ENCODE measurements around the gene CDC25B. TPM values are rescaled to one million over a fixed set of nuclear protein-coding genes. Genes with fewer than 3 reads are reported as not detected.
A peak's percentile ranks its signal among the peaks of the same experiment; 100 is the strongest.
"Not testable (repeated sequence)": the region's sequence is repeated elsewhere in the genome, so short reads cannot be mapped to it uniquely, and the experiment has no call there.

Gene CDC25B
- total RNA-seq, 1 donor from 2014 or later: 55.2 TPM

DNA sequence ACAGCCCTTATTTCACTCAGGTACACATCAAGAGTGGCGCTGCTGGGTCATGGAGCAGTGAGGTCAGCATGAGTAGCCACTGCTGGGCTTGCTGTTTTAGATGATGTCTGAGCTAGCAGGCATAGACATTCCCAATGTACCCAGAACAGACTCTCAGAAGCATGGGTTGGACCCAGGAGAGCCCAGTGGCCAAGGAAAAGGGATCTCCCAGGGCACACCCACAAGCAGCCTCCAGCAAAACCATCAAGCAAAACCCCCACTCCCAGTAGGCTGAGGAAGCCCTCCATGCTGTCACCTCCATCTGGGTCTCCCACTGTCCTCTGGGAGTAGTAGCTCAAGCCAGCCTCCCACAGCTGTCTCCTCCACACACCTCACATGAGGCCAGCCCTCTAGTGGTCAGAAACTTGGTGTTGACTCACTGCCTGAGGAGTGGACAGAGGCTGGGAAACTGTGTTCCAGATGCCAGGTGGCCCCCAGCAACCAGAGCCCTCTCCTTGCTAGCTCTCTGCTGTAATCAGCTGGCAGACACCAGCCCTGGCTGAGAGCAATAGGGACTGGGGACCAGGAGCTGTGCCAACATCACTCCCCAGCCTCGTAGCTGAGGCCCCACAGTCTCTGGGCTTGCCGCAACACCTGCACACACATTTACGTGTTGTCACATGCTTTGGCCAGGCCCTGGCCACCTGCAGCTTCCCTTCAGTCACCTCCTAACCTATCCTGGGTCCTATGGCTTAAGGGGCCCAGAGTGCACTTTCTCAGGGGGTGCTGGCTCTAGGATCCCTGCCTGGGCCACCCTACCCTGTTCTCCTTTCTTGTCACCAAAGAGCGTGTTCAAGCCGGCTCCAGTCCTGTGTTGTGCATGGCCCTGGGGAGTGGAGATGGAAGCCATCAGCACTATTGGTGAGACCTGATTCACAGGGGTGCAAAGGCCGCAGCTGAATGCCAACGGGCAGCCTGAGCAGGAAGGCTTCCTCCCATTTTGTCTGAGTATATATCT is 22.3 kb downstream of the CDC25B start:
- DNase-seq (ENCODE audit: low spot score) (no peak), ATAC-seq (peak; percentile 40)
- intact Hi-C loops (cut with DNase I): no loop called here

DNA sequence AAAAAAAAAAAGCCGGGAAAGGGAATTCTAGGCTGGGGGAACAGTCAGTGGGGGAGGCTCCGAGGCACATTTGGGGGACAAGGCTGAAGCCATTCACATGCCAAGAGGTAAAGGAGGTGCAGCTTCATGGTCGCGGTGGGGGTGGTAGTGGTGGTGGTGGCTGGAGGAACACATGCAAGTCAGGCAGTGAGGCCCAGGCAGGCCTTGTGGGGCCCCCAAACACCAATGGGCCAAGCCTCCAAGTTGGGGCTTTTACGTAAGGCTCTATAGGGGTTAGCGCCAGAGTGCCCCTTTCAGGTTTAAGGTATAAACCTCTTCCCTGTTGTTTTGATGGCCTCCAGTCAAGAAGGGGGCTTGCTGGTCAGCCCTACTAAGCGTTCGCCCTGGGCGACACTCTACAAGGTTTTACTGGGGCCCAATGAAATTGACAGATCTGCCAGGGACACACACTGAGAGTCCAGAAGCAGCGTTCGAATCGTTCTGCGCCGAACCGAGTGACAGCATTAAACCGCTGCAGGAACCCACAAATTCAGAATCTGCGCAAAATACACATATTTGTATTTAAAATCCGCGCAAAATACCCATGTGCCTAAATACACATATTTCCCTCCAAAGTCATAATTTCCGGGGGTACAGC is 23.4 kb downstream of the CDC25B start:
- ATAC-seq: no peak
- intact Hi-C loops (cut with DNase I): loop anchor here (2.0 kb wide), 1 partner anchor 33 kb away; the partner anchor contains the start of gene CENPB
- no peak for DNase-seq (ENCODE audit: low spot score)

- peak; percentile 99 for DNase-seq (ENCODE audit: low spot score)
- peak; percentile 91 for ATAC-seq
- intact Hi-C loops (cut with DNase I): loop anchor here (2.0 kb wide), 1 partner anchor 33 kb away; the partner anchor contains the start of gene CENPB
Measured at GRCh38 chr20:3820048-3820900, 24.2 kb downstream of the CDC25B start, which contains the start of gene AP5S1. AP5S1 (plus strand) TSS chr20:3820547; CDS start chr20:3822118, 1,571 bp downstream.

DNA sequence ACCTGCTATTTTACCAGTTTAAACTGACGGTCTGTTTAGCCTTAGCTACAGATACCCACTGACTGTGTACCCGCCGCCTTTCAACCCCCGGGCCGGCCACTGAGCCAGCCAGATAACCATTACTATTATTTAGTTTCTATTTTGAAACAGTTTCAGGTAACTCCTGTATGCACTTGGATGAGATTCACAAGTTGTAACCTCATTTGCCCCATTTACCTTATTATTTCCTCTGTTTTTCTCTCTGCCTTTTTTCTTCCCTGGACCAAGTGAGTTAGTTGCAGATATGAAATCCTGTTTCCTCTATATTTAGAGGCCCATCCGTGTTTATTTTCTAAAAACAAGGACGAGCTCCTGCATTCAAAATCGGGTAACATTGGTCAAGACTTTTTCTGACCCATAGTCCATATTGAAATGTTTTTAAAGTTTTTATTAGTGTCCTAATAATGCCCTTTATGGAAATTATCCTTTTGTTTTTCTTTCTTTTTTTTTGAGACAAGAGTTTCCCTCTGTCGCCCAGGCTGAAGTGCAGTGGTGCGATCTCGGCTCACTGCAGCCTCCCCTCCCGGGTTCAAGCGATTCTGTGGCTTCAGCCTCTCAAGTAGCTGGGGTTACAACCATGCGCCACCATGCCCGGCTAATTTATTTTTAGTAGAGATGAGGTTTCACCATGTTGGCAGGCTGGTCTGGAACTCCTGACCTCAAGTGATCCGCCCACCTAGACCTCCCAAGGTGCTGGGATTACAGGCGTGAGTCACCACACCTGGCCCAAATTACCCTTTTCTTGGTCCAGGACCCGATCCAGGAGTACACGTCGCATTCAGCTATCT is 25.0 kb downstream of the CDC25B start:
- ATAC-seq (no peak), DNase-seq (ENCODE audit: low spot score) (no peak)
- intact Hi-C loops (cut with DNase I): loop anchor here (2.0 kb wide), 1 partner anchor 34 kb away; the partner anchor contains the start of gene CENPB

DNA sequence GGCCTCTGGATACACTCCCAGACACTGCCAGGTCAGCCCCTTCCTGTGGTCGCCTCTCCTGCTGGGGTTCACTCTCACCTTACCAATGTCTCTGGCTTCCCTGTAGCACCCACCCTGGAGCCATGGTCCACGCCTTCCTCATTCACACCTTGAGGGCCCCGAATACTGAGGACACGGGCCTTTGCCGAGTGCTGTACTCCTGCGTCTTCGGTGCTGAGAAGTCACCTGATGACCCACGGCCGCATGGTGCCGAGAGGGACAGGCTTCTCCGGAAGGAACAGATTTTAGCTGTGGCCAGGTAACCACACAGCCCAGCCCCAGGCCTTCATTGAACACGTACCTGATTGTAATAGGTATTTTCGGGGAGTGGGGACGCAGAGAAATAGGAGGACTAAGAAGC is 25.9 kb downstream of the CDC25B start:
- DNase-seq (ENCODE audit: low spot score) (no peak), ATAC-seq (no peak)
- intact Hi-C loops (cut with DNase I): loop anchor here (2.0 kb wide), 1 partner anchor 35 kb away; the partner anchor contains the start of gene CENPB

DNA sequence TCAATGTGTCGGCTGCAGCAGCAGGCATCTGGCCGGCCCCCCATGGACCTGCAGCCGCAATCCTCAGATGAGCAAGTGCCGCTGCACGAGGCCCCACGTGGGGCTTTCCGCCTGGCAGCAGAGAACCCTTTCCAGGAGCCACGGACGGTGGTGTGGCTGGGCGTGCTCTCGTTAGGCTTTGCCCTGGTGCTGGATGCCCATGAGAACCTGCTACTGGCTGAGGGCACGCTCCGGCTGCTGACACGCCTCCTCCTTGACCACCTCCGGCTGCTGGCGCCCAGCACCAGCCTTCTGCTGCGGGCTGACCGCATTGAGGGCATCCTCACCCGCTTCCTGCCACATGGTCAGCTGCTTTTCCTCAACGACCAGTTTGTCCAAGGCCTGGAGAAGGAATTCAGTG is 27.8 kb downstream of the CDC25B start:
- no peak for ATAC-seq
- intact Hi-C loops (cut with DNase I): no loop called here
- no peak for DNase-seq (ENCODE audit: low spot score)

GRCh38 chr20:3825526-3825925 is 29.4 kb downstream of the CDC25B start:
- no peak for DNase-seq (ENCODE audit: low spot score)
- intact Hi-C loops (cut with DNase I): no loop called here
- no peak for ATAC-seq

GRCh38 chr20:3826420-3826819 is 30.3 kb downstream of the CDC25B start:
- ATAC-seq (no peak), DNase-seq (ENCODE audit: low spot score) (no peak)
- intact Hi-C loops (cut with DNase I): no loop called here

DNA sequence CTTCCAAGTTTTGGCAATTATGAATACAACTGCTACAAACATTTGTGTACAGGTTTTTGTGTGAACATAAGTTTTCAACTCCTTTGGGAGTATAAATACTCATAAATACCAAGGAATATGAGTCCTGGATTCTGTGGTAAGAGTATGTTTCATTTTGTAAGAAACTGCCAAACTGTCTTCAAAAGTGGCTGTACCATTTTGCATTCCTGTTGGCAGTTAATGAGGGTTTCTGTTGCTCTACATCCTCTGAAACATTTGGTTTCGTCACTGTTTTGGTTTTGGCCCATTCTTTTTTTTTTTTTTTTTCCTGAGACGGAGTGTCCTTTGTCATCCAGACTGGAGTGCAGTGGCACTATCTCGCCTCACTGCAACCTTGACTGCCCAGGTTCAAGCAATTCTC is 32.7 kb downstream of the CDC25B start:
- ATAC-seq: no peak
- no peak for DNase-seq (ENCODE audit: low spot score)
- intact Hi-C loops (cut with DNase I): no loop called here

DNA sequence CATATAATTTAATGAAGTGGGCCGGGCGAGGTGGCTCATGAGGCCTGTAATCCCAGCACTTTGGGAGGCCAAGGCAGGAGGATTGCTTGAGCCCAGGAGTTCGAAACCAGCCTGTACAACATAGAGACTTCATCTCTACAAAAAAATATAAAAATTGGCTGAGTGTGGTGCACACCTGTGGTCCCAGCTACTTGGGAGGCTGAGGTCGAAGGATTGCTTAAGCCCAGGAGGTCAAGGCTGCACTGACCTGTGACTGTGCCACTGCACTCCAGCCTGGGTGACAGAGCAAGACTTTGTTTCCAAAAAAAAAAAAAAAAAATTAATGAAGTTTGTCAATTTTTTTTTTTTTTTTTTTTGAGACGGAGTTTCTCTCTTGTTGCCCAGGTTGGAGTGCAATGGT is 33.8 kb downstream of the CDC25B start:
- intact Hi-C loops (cut with DNase I); DNase-seq (ENCODE audit: low spot score); ATAC-seq: not testable (repeated sequence)

GRCh38 chr20:3836132-3836531 is 40.0 kb downstream of the CDC25B start:
- intact Hi-C loops (cut with DNase I): no loop called here
- ATAC-seq (no peak), DNase-seq (ENCODE audit: low spot score) (no peak)

GRCh38 chr20:3839328-3839727 is 43.2 kb downstream of the CDC25B start:
- intact Hi-C loops (cut with DNase I): no loop called here
- ATAC-seq (no peak), DNase-seq (ENCODE audit: low spot score) (no peak)

GRCh38 chr20:3840201-3840600 is 44.1 kb downstream of the CDC25B start:
- intact Hi-C loops (cut with DNase I); ATAC-seq; DNase-seq (ENCODE audit: low spot score): not testable (repeated sequence)

DNA sequence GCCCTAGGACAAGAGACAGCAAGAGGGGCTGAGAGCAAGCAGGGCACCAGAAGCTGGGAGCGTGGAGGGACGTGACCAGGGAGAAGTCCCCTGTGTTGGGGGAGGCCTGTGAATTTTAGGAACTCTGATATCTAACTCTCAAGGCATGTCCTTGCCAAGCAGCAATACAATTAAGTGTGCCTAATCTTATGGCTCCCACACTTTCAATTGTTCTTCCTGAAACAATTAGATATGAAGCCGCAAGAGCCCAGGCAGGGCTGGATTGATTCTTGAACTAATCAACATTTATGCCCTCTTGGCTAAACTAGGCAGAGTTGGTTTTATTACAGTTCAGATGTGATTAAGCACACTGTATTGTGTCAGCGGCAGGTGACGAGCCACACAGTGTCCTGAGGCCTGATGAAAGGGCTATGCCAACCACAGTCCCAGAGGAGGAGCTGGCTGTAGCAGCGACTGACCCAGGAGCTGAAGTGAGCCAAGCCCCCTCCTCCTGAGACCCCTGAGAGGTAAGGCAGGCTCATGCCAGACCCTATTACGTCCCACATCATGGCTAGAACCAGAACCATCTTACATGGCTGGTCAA is 46.3 kb downstream of the CDC25B start:
- no peak for DNase-seq (ENCODE audit: low spot score)
- ATAC-seq: no peak
- intact Hi-C loops (cut with DNase I): no loop called here

- DNase-seq (ENCODE audit: low spot score) (no peak), ATAC-seq (no peak)
- intact Hi-C loops (cut with DNase I): no loop called here
Measured at GRCh38 chr20:3843490-3843889, 47.4 kb downstream of the CDC25B start.

- ATAC-seq; DNase-seq (ENCODE audit: low spot score); intact Hi-C loops (cut with DNase I): not testable (repeated sequence)
Measured at GRCh38 chr20:3843990-3844619, 48.0 kb downstream of the CDC25B start.

DNA sequence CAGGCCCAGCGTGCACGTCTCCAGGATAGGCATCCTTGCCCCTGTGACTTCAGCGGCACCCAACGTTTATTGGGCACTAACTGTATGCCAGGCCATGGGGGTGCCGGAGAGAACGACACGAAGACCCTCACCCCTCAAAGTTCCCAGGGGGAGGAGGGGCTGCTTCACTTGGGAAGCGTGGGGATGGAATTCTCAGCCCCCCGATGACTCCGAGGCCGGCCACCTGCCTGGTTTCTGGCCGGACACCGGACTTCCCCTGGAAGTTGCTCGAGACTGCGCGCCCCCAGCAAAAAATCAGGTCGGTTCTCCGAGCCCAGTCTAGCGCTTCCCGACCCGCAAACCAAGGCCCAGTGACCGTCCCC is 50.2 kb downstream of the CDC25B start:
- DNase-seq (ENCODE audit: low spot score): no peak
- intact Hi-C loops (cut with DNase I): no loop called here
- no peak for ATAC-seq
